ENCODE results near the gene UCK2.
A peak's percentile ranks its signal among the peaks of the same experiment; 100 is the strongest.

The UCK2 gene

GRCh38 chr1:165900576-165901380, 73.4 kb downstream of the UCK2 start:
- DNase-seq (ENCODE audit: low read depth): no peak

GRCh38 chr1:165902565-165902964, 75.2 kb downstream of the UCK2 start:
- DNase-seq (ENCODE audit: low read depth): no peak

- DNase-seq (ENCODE audit: low read depth): no peak
Measured at GRCh38 chr1:165903672-165904071, 76.3 kb downstream of the UCK2 start.

- DNase-seq (ENCODE audit: low read depth): no peak
Measured at GRCh38 chr1:165904948-165905347, 77.5 kb downstream of the UCK2 start.

GRCh38 chr1:165905853-165906252, 78.4 kb downstream of the UCK2 start:
- DNase-seq (ENCODE audit: low read depth): no peak

- DNase-seq (ENCODE audit: low read depth): no peak
Measured at GRCh38 chr1:165907256-165907857, 79.9 kb downstream of the UCK2 start.

GRCh38 chr1:165910764-165911421, 83.5 kb downstream of the UCK2 start:
- no peak for DNase-seq (ENCODE audit: low read depth)

GRCh38 chr1:165911609-165912281, 84.3 kb downstream of the UCK2 start:
- DNase-seq (ENCODE audit: low read depth): no peak

GRCh38 chr1:165912638-165913037, 85.2 kb downstream of the UCK2 start:
- no peak for DNase-seq (ENCODE audit: low read depth)

- peak; percentile 22 for DNase-seq (ENCODE audit: low read depth)
Measured at GRCh38 chr1:165914136-165914798, 86.9 kb downstream of the UCK2 start.

GRCh38 chr1:165915480-165915879, 88.1 kb downstream of the UCK2 start:
- no peak for DNase-seq (ENCODE audit: low read depth)

- DNase-seq (ENCODE audit: low read depth): no peak
Measured at GRCh38 chr1:165915932-165916348, 88.5 kb downstream of the UCK2 start.

- no peak for DNase-seq (ENCODE audit: low read depth)
Measured at GRCh38 chr1:165917166-165917565, 89.8 kb downstream of the UCK2 start.

GRCh38 chr1:165924117-165924516, 96.7 kb downstream of the UCK2 start:
- no peak for DNase-seq (ENCODE audit: low read depth)

- DNase-seq (ENCODE audit: low read depth): no peak
Measured at GRCh38 chr1:165925498-165926079, 98.2 kb downstream of the UCK2 start.

- no peak for DNase-seq (ENCODE audit: low read depth)
Measured at GRCh38 chr1:165927169-165927568, 99.8 kb downstream of the UCK2 start.

GRCh38 chr1:165928075-165928731, 100.8 kb downstream of the UCK2 start:
- DNase-seq (ENCODE audit: low read depth): peak; percentile 12

- no peak for DNase-seq (ENCODE audit: low read depth)
Measured at GRCh38 chr1:165930961-165931360, 103.5 kb downstream of the UCK2 start.

- DNase-seq (ENCODE audit: low read depth): no peak
Measured at GRCh38 chr1:165933446-165934170, 106.2 kb downstream of the UCK2 start.

GRCh38 chr1:165936542-165936941, 109.1 kb downstream of the UCK2 start:
- DNase-seq (ENCODE audit: low read depth): no peak

Measured in stimulated activated CD8-positive, alpha-beta memory T cell treated with anti-CD3 and anti-CD28 coated beads, Interleukin-4, amount 100 ng/mL, for 24 hours (primary cell).